Liver (tissue), 9 donors: ENCODE measurements around the gene FILIP1L. TPM values are rescaled to one million over a fixed set of nuclear protein-coding genes. Genes with fewer than 3 reads are reported as not detected.

Source experiments
- DNase-seq: peaks from one replicate; pipeline ENCODE4 v3.0.0-alpha.2; 2017; ENCODE audit warnings: low spot score
- H3K27ac ChIP-seq, 2 donors: one replicate each; pipeline ENCODE4 v1.7.0; 2013; ENCODE audit warnings: inconsistent platforms in 2 of 2, low read length in 2 of 2, control low read depth in 1 of 2, low read depth in 1 of 2, mild to moderate bottlenecking in 1 of 2
- H3K27me3 ChIP-seq, 4 donors: one replicate each; pipeline versions ENCODE4 v1.6.1 to v1.7.0; 2013; ENCODE audit warnings: low read length in 3 of 4, inconsistent platforms in 1 of 4, mild to moderate bottlenecking in 1 of 4, moderate library complexity in 1 of 4; ENCODE audit not compliant: control insufficient read depth in 4 of 4, insufficient read depth in 4 of 4
- H3K36me3 ChIP-seq, 4 donors: one replicate each; pipeline versions ENCODE4 v1.6.1 to v1.7.0; 2013; ENCODE audit warnings: low read length in 3 of 4, mild to moderate bottlenecking in 3 of 4, low read depth in 1 of 4, moderate library complexity in 1 of 4; ENCODE audit not compliant: control insufficient read depth in 4 of 4, insufficient read depth in 3 of 4
- H3K4me1 ChIP-seq, 4 donors: one replicate each; pipeline versions ENCODE4 v1.6.1 to v1.7.0; 2013; ENCODE audit warnings: low read length in 3 of 4, mild to moderate bottlenecking in 3 of 4, moderate library complexity in 1 of 4; ENCODE audit not compliant: control insufficient read depth in 4 of 4, insufficient read depth in 4 of 4
- H3K4me3 ChIP-seq, 3 donors: one replicate each; pipeline versions ENCODE4 v1.6.1 to v1.7.0; 2013; ENCODE audit warnings: low read length in 3 of 3, control low read depth in 1 of 3, low read depth in 1 of 3, mild to moderate bottlenecking in 1 of 3
- H3K9ac ChIP-seq, 2 donors: one replicate each; pipeline ENCODE4 v1.7.0; 2013; ENCODE audit warnings: low read length in 2 of 2, mild to moderate bottlenecking in 2 of 2, moderate library complexity in 2 of 2, control low read depth in 1 of 2, low read depth in 1 of 2
- H3K9me3 ChIP-seq, 4 donors: one replicate each; pipeline versions ENCODE4 v1.6.1 to v1.7.0; 2013; ENCODE audit warnings: low read length in 3 of 4; ENCODE audit not compliant: control insufficient read depth in 4 of 4
- ATF3 ChIP-seq: IDR thresholded peaks from 2 replicates; pipeline ENCODE4 v1.6.1; 2016; ENCODE audit warnings: antibody characterized with exemption
- CTCF ChIP-seq: fragments of 150-350 bp; IDR thresholded peaks from 2 replicates; pipeline ENCODE4 v1.5.1; 2017; ENCODE audit warnings: improper control_type of control experiment, low read depth, low read length; ENCODE audit not compliant: missing input control
- FOXA1 ChIP-seq: IDR thresholded peaks from 2 replicates; pipeline ENCODE4 v1.6.1; 2016; ENCODE audit warnings: antibody characterized with exemption
- FOXA2 ChIP-seq: IDR thresholded peaks from 2 replicates; pipeline ENCODE4 v1.6.1; 2016; ENCODE audit warnings: antibody characterized with exemption
- GABPA ChIP-seq, 2 donors: IDR thresholded peaks in 1 of 2; conservative IDR thresholded peaks in 1 of 2; 2 replicates each; pipeline ENCODE4 v1.6.1; 2016; ENCODE audit warnings: antibody characterized with exemption in 2 of 2, mild to moderate bottlenecking in 1 of 2, moderate library complexity in 1 of 2
- HNF4A ChIP-seq, 2 donors: conservative IDR thresholded peaks; 2 replicates each; pipeline ENCODE4 v1.6.1; 2016; ENCODE audit warnings: antibody characterized with exemption in 2 of 2, mild to moderate bottlenecking in 2 of 2
- HNF4G ChIP-seq: IDR thresholded peaks from 2 replicates; pipeline ENCODE4 v1.6.1; 2016; ENCODE audit warnings: antibody characterized with exemption
- MAX ChIP-seq: IDR thresholded peaks from 2 replicates; pipeline ENCODE4 v1.6.1; 2016; ENCODE audit warnings: antibody characterized with exemption
- NR2F2 ChIP-seq: IDR thresholded peaks from 2 replicates; pipeline ENCODE4 v1.6.1; 2016; ENCODE audit warnings: antibody characterized with exemption
- REST ChIP-seq: IDR thresholded peaks from 2 replicates; pipeline ENCODE4 v1.6.1; 2016; ENCODE audit warnings: antibody characterized with exemption, mild to moderate bottlenecking
- RXRA ChIP-seq, 2 donors: IDR thresholded peaks; 2 replicates each; pipeline ENCODE4 v1.6.1; 2017 to 2018; ENCODE audit warnings: antibody characterized with exemption in 2 of 2, mild to moderate bottlenecking in 1 of 2
- SP1 ChIP-seq: IDR thresholded peaks from 2 replicates; pipeline ENCODE4 v1.6.1; 2018; ENCODE audit warnings: antibody characterized with exemption, mild to moderate bottlenecking
- TAF1 ChIP-seq: conservative IDR thresholded peaks from 2 replicates; pipeline ENCODE4 v1.6.1; 2016; ENCODE audit warnings: antibody characterized with exemption, mild to moderate bottlenecking
- YY1 ChIP-seq: IDR thresholded peaks from 2 replicates; pipeline ENCODE4 v1.6.1; 2016; ENCODE audit warnings: antibody characterized with exemption, mild to moderate bottlenecking
- ZBTB33 ChIP-seq: IDR thresholded peaks from 2 replicates; pipeline ENCODE4 v1.6.1; 2016; ENCODE audit warnings: antibody characterized with exemption
- WGBS: extraction: QIAGEN DNeasy Blood & Tissue Kit; methylation state at CpG from one replicate; pipeline ENCODE4 v1.1.7; 2013; 5-methylcytosine and 5-hydroxymethylcytosine counted together
- polyA plus RNA-seq, 2 donors: library from polyadenylated mRNA; stranded (reverse) in 1 of 2; unstranded in 1 of 2; fragments of 200-250 nt in 1 of 2; fragments of >200 nt in 1 of 2; fragmentation: Nextera tagmentation in 1 of 2; extraction: Ambion mirVana in 1 of 2; gene quantifications; one replicate each; pipeline versions ENCODE4 v1.2.1 to v1.2.3, GENCODE V29; 2013 to 2015
- total RNA-seq, 2 donors: library from RNA; depleted of rRNA; stranded (reverse); fragments of >200 nt; gene quantifications; one replicate each; pipeline ENCODE4 v1.2.3, GENCODE V29; 2014
- donor health status: healthy.
- donor health status: healthy.
- donor health status: healthy.
- donor health status: healthy.
- donor health status: healthy.

The FILIP1L gene
- total and polyA plus RNA-seq, 4 donors = 1.4 to 6.5 (median 1.9) TPM

- H3K27me3 ChIP-seq = no peaks in the 10 kb centered on the region
- H3K9me3 ChIP-seq = no peaks in the 10 kb centered on the region
- H3K4me3 ChIP-seq = no peak overlapping the region
- TF ChIP-seq MAX (no peak), FOXA2 (no peak), ATF3 (no peak), HNF4A (conservative IDR thresholded peaks at IDR 0.05) (no peak), RXRA (IDR thresholded peaks at IDR 0.05) (no peak), NR2F2 (no peak), REST (no peak), TAF1 (no peak), SP1 (no peak)
- DNase-seq = no peak
- H3K27ac ChIP-seq = no peak overlapping the region
- 17% methylated on average over 1 of the region's 1 CpG for WGBS
- H3K4me1 ChIP-seq = no peaks in the 10 kb centered on the region
- no peaks in the 10 kb centered on the region for H3K36me3 ChIP-seq
- no peak overlapping the region for H3K9ac ChIP-seq
These were observed 5.7 kb upstream of the FILIP1L start for GRCh38 chr3:100120012-100120411.

- Histone ChIP-seq H3K27ac (no peak overlapping the region), H3K4me1 (no peaks in the 10 kb centered on the region), H3K36me3 (no peaks in the 10 kb centered on the region), H3K4me3 (no peak overlapping the region), H3K9ac (no peak overlapping the region), H3K27me3 (no peaks in the 10 kb centered on the region), H3K9me3 (no peaks in the 10 kb centered on the region)
- WGBS = 93% methylated on average over 4 of the region's 4 CpGs
- no peak for DNase-seq
- no peak for TF ChIP-seq HNF4G
- no peak for TF ChIP-seq CTCF
- TF ChIP-seq REST = no peak
- no peak for TF ChIP-seq ATF3
- TF ChIP-seq ZBTB33 = no peak
- TF ChIP-seq GABPA (IDR thresholded peaks at IDR 0.05 in 1 of 2, conservative IDR thresholded peaks at IDR 0.05 in 1 of 2) = no peak
- no peak for TF ChIP-seq YY1
- no peak for TF ChIP-seq FOXA1
- no peak for TF ChIP-seq MAX
These were observed 2.8 kb upstream of the FILIP1L start for GRCh38 chr3:100117093-100117492.
